Measurements from ENCODE around the gene SKA3.
"Not testable (repeated sequence)": the region's sequence is repeated elsewhere in the genome, so short reads cannot be mapped to it uniquely, and the experiment has no call there.

SKA3 gene

DNA sequence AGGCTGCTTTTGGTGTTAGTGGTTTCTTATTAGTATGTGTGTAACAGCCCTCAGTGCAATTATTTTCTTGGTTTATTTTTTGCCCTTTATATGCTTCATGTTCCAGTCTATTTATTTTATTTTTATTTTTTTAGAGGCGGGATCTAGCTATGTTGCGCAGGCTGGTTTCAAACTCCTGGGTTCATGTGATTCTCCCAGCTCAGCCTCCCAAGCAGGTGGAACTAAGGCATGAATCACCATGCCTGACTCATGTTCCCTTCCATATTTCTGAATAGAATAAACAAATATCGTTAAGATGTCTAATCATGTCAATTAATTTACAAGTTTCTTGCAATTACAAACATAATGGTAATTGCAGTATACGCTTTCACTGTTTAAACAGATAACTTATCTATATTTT, 11.7 kb downstream of the SKA3 start:
- no peak for DNase-seq

DNA sequence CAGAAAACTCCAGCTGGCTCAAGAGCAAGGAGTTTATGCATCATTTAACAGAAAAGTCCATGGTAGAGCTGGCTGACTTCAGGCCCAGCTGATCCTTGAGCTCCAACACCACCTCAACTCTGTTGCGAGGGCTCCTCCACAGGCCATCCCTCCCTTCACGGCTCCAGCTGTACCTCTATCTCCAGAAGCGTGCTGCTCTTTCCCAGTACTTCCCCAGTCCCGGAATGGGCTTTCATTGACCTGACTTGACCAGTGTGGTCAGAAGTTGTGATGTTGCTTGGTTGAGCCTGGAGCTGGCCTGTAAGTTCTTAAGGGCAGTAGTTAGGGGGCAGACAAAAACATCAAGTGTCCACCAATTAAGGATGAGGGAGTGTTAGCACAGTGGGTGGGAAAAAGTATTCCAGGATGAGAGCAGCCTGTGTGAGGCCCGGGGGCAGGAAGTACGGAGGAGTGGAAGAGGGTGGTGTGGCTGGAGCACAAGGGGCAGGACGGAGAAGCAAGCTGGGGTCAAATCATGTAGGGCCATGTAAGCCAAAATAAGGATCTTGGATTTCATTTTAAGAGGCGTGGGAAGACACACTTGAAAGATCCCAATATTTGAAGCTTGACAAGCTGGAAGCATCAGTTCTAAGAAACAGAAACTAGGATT, 24.0 kb downstream of the SKA3 start:
- DNase-seq: no peak

DNA sequence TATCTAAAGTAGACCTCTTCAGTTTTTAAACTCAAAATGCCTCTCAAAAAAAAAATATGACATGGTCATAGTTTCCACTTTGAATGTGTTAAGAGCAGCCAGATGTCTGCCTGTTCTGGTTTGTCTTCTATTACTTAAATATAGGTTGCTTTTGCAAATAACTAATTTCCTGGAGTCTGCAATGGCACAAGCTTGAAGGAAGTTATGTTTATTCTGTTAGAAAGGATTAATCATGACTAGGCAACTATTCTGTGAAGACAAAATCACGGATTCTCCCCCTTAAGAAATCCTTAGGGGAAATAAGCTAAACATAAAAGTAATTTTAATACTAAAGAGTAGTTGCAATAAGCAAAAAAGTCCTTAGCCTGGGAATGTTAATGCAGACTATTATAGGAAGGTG, 26.3 kb downstream of the SKA3 start:
- DNase-seq: no peak

DNA sequence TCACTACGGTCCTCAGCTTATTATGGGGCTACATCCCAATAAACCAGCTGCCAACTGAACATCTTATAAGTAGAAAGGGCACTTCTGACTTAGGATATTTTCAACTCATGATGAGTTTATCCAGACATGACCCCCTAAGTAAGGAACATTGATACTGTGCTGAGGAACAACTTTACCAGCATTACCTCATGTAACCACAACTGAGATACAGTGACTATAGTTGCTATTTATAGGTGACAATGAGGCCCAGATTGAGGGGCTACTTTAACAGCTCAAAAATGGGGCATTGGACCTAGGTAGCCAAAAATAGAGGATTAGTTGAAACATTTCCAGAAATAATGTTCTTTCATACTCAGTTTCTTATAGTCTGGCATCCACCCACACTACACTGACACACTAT, 26.8 kb downstream of the SKA3 start:
- DNase-seq: no peak

DNA sequence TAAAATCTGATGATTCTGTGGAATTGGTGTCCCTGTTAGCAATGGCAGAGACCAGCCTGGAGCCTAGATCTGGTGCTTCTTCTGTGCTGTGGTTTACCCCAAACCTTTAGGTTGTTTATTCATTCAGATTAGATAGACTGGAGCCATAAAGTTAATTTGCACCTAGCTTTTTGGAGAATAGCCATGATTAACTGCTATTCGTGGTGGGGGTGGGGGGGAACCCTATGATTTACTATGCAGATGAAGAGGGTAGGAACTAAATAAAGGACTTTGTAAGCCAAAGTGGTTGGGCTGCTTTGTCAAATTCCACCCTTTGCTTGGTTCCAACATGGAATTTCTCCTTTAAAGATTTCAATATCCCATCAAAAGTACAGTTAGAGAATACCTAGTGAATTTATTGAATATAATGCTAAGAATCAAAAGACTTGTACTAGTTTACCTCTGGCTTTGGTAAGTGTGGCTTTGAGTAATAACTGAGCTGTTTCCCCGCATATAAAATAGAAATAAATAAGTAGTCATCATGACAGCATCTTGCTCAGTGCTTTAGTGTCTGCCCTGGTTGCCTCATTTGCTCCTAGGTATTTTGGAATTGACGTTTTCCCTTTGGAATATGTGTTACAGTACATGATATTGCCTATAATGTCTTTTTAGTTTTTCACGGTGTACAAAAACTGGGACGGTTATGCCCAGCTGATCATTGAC, 27.6 kb downstream of the SKA3 start:
- DNase-seq: no peak

DNA sequence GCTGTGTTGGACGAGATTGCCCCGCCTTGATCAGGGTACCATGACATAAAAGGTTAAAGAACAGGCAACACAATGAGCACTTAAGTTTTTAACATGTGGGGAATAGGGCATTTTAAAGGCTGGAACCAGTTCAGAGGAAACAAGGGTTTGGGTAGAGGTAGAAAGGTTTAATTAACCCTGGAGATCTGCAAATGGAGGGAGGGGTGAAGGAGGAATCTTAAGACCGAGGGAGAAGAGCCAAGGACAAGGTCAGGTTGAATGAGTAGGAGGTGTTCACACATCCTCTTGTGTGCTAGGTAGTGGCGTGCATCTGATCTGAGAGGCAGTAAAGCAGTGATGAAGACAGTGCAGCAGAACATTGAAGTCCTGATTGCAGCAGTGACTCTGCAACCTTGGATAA, 28.5 kb downstream of the SKA3 start:
- DNase-seq: no peak

DNA sequence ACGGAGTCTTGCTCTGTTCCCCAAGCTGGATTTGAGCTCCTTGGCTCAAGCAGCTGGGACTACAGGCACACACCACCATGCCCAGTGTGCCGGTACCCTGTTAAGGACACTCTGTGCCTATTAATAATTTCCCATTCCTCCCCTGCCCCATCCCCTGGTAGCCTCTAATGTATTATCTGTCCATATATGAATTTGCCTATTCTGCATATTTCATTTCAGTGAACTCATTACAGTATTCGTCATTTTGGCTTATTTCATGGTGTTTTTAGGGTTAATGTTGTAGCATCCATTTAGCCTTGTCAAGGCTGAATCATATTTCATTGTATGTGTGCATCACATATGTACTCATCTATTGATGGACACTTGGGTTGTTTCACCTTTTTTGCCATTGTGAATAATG, 33.6 kb downstream of the SKA3 start:
- DNase-seq: no peak

DNA sequence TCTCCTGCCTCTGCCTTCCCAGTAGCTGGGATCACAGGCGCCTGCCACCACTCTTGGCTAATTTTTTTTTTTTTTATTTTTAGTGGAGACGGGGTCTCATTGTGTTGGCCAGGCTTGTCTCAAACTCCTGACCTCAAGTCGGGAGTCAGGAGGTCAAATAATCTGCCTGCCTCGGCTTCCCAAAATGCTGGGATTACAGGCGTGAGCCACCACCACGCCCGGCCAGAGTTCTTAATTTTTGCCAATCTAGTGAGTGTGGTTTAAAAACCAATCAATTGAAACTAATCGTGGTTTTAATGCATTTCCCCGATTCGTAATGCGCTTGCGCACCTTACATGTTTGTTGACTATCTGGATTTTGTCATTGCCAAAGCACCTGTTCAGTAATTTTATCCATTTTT, 37.0 kb downstream of the SKA3 start:
- DNase-seq: no peak

DNA sequence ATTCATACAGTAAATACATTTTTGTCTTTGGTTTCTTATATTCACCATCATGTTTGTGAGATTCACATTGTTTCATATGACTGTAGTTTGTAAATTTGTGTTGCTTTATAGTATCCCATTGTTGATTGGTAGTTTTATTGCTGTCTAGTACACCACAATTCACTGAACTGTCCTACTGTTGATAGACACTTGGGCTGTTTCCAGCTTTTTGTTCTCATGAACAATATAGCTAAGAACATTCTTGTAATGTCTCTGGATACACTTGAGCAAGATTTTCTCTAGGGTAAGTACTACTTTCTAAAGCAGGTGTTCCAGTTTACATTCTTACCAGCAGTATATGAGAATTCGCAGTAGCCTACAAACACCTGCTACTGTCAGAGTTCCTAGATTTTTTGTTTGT, 37.8 kb downstream of the SKA3 start:
- no peak for DNase-seq

DNA sequence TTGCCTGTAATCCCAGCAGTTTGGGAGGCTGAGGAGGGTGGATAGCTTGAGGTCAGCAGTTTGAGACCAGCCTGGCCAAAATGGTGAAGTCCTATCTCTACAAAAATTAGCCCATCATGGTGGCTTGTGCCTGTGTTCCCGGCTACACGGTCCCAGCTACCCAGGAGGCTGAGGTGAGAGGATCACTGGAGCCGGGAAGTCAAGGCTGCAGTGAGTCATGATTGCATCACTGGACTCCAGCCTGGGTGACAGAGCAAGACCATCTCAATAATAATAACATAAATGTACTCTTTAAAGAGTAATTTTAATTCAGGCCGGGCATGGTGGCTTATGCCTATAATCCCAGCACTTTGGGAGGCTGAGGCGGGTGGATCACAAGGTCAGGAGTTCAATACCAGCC, 38.7 kb downstream of the SKA3 start:
- DNase-seq: no peak

DNA sequence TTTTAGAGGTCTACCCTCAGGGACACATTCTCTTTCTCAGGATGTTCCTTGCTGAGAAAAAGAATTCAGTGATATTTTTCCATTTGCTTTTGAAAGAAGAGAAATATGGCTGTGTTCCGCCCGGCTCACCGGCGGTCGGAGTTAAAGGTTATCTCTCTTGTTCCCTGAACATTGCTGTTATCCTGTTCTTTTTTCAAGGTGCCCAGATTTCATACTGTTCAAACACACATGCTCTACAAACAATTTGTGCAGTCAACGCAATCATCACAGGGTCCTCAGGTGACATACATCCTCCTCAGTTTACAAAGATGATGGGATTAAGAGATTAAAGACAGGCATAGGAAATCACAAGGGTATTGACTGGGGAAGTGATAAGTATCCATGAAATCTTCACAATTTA, 40.5 kb downstream of the SKA3 start:
- DNase-seq: not testable (repeated sequence)

DNA sequence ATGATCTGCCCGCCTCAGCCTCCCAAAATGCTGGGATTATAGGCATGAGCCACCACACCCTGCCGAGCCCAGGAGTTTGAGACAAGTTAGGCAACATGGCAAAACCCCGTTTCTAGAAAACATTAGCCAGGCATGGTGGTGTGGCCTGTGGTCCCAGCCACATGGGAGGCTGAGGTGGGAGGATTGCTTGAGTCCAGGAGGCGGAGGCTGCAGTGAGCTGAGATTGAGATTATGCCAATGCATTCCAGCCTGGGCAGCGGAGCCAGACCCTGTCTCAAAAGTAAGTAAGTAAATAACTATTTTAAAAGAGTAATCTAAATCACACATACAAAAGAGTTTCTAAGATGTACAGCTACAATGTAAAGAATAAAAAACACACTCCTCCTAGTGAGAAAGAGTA, 41.9 kb downstream of the SKA3 start:
- DNase-seq: no peak

DNA sequence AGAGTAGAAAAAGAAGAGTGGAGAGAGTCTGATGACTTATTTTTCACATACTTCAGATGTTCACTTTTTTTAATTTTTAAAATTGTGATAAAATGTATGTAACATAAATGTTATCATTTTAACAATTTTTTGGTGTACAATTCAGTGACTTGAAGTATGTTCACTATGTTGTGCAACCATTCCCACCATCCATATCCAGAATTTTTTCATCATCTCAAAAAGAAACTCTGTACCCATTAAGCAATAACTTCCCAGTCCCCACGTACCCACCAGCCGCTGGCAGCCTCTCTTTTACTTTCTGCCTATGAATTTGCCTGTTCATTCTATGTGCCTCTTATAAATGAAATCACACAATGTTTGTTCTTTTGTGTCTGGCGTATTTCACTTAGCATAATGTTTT, 43.3 kb downstream of the SKA3 start:
- DNase-seq: no peak

DNA sequence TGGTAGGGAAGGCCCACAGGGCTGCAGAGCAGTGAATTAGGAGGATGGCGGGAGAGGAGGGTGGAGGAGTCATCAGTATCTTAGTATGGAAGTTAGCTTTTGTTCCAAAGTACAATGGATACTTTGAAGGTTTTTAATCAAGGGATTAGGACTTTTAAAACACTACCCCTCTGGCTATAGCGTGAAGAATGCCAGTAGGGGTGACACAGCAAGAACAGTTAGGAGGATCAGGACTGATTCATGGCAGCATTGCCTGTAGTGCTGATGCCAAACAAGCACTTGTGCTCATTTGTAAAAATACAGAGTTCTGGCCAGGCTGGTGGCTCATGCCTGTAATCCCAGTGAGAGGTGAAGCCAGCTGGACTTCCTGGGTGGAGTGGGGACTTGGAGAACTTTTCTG, 46.2 kb downstream of the SKA3 start:
- DNase-seq: no peak

DNA sequence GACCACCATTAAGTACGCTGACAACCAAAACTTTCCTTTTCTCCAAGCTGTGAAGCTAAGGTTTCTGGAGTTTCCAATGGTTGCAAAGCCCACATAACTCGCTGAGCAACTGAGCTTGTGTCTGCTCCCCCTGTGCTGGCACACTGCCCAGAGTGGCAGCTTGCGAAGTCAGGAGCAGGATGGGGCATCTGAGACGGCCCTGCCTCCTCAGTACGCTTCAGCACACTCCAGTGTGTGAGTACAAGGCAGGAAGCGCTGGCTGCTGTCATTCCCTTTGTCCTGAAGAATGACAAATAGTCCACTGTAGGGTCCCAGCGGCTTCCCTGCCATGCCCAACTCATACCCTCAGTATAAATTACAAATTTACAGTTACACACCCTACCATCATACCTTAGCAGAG, 51.5 kb downstream of the SKA3 start:
- DNase-seq: no peak

DNA sequence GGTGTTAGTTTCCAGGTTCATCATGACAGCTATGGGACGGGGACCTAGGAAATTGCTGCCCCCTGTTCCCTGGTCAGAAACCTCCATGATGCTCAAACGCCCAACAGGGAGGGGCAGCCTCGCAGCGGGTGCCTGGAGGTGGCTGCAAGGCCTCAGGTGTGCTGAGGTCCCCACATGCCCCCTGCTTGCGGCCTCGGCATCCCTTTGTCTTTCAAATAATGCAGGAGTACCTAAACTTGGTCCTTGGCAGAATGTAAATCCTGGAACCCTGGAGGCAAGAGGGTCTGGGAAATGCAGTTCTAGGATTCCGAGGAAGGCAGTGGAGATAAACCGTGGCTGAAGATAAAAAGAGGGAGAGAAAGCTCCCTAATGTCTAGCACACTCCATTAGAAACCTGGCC, 52.4 kb downstream of the SKA3 start:
- DNase-seq: no peak

DNA sequence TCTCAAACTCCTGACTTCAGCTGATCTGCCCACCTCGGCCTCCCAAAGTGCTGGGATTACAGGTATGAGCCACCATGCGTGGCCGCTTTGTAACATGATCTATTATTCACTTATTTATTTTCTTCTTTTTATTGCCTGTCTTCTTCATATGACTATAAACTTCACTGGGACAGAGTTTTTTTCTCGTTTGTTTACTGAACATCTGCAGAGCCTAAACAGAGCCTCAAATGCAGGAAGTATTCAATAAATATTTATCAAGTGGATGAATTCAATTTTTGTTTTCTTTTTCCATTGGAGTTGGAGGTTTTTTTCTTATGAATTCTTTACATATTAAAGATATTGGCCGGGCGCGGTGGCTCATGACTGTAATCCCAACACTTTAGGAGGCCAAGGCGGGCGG, 54.7 kb downstream of the SKA3 start:
- DNase-seq: no peak

DNA sequence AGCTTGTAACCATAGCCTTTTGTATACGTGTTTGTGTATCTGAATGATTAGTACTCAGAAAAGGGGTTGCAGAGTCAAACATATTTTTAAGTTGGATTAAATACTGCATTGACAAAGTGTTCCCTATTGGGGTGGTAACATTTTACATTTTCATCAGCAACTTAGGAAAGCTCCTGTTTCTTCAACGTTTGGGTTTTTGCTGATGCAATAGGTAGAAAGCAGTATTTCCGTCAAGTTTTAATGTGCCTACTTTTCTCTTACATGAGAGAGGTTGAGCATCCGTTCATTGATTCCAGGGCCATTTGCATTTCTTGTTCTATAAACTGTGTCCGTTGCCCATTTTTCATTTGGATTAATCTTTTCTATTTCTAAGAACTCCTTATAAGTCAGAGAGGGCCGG, 56.2 kb downstream of the SKA3 start:
- no peak for DNase-seq

DNA sequence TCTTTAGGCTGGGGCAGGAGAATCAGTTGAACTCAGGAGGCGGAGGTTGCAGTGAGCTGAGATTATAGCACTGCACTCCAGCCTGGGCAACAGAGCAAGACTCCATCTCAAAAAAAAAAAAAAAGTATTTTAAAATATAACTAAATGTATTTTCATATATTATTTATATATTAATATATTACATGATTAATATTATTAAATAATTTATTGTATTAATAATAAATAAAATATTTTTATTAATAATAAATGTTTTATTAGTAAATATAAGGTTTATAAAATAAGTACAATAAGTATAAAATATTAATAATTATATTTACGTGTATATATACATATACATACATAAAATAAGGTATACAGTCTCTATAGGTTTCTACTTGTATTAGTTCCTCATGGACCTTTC, 56.8 kb downstream of the SKA3 start:
- no peak for DNase-seq

DNA sequence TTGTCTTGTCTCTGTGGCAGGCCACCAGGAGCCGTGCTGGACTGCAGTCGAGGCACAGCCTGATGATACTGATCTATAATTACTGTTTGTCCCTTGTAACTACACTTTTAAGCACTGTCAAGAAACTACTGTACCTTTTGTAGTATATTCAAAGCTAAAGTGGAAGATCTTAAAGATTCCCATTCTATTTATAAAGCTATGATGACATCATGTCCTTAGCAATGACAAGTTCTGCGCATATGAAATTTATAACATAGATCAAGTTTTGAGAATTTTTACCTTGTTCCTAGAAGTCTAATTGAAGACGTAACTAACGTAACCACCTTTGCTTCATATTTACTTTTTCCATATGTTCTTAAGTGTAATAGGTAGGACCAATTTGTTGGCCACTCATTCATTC, 58.2 kb downstream of the SKA3 start:
- no peak for DNase-seq

DNA sequence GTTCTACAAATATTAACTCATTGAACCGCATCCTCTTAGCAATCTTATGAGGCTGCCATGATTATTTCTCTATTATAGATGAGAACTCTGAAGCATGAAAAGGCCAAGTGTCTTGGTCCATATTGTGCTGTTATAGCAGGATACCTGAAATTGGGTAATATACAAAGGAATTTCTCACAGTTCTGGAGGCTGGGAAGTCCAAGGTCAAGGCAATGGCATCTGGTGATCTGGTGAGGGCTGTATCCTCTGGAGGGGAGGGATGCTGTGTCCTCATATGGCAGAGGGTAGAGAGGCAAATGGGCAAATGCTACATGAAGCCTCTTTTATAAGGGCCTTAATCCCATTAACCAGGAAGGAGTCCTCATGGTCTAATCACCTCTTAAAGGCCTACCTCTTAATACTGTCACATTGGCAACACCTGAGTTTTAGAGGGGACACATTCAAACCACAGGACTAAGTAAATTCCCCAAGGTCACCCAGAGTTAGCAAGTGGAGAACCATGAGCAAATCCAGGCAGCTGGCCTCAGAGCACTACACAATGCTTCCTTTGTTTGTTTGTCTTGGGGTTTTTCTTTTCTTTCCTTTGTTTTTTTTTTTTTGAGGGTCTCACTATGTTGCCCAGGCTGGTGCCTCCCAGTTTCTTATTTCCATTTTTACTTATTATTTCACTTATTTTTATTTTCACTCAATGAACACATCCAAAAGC, 59.1 kb downstream of the SKA3 start:
- DNase-seq: no peak

DNA sequence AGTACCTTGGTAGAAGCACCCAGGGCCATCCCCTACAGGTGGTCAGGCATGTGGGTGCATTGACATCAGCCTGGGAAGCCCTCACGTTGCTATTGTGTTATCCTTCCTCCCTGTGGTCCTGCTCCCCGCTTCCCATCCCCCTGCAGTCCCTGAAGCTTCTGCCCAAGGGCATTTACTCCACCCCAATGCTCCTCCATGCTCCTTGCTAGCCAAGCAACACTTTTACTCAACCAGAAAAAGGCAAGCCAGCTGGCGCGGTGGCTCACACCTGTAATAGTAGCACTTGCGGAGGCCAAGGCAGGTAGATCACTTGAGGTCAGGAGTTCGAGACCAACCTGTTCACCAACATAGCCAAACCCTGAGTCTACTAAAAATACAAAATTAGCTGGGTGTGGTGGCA, 60.2 kb downstream of the SKA3 start:
- no peak for DNase-seq

DNA sequence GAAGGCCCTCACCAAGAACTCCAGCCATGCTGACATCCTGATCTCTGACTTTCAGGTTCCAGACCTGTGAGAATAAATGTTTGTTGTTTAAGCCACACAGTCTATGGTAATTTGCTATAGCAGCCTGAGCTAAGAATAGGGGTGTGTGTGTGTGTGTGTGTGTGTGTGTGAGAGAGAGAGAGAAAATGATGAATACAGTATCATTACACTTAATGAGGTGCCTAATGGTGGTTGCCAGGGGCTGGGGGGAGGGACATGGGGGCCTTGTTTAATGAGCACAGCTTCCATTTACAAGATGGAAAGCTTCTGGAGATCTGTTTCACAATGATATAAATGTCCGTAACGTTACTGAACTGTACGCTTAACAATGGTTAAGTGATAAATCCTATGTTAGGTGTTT, 61.1 kb downstream of the SKA3 start:
- no peak for DNase-seq

DNA sequence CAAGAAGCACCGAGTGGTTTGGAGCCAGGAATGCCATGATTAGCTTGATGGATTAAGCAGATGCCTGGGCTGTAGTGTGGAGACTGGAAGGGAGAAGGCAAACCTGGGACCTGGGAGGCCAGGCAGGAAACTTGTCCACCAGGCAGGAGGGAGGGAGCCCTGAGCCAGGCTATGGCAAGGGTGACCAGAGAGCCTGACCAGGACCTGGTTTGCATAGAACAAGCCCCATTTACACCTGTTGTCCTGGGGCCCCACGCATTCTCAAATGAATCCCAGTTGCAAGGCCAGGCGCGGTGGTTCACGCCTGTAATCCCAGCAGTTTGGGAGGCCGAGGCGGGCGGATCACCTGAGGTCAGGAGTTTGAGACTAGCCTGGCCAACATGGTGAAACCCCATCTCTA, 64.8 kb downstream of the SKA3 start:
- DNase-seq: no peak

DNA sequence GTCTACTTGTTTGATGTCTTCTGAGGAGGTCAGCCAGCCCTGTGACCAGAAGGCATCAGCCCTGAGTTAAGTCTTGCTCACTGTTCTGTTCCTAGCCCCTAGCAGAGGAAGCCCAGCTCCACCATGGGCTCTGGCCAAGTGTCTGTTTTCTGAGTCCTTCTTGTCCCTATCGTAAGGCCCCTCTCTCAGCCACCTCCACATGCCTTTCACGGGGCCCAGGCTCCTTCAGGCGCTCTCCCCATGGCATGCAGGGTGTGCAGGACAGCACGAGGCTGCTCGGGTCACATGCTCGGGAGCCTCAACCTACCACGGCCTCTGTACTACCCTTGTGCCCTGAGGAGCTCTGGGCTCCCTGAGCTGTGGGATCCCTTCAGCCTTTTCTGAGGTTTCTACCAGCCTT, 67.2 kb downstream of the SKA3 start:
- no peak for DNase-seq
